NCI-H2196 (cell line): Measurements from ENCODE around the gene ZNF664.

Experiments
- DNase-seq: peaks from one replicate; lab custom pipeline; 2025; ENCODE audit not compliant: unreplicated experiment; lab: John Stamatoyannopoulos, UW

Gene ZNF664

DNA sequence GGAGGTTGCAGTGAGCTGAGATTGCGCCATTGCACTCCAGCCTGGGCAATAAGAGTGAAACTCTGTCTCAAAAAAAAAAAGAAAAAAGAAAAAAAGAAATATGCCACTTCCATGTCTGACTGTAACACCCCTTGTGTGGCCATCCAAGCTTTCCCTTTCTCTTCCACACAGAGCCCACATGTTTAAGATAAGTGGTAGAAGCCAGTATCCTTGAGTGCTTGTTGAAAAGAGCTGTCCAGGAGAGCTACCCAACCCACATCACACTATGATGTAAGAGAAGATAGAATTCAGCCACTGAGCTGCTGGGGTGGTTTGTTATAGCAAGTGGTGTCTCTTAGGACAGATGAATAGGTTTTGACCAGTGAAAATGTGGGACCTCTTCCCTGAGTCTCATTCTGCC is 82.1 kb downstream of the ZNF664 start:
- DNase-seq = no peak

DNA sequence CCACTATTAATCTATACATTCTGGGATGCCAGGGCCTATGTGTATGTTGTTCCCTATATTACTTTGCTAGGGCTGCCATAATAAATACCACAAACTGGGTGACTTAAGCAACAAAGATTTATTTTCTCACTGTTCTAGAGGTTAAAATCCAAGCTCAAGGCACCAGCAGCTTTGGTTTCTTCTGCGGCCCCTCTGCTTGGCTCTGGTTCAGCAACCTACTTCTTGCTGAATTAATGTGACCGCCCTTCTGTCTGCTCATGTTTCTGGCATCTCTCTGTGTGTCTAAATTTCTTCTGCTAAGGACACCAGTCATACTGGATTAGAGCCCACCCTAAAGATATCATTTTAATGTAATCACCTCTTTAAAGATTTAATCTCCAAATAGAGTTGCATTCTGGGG is 84.7 kb downstream of the ZNF664 start:
- DNase-seq = no peak

DNA sequence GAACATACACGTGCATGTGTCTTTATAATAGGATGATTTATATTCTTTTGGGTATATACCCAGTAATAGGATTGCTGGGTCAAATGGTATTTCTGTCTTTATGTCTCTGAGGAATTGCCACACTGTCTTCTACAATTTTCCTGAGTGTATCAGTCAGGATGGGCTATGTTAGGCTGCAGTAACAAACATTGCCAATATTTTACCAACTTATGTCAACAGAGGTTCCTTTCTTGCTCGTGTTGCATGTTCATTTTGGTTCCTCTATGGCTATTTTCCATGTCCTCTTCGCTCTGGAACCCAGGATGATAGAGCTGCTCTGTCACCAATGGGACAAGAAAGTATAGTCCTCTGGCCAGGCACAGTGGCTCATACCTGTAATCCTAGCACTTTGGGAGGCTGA is 86.7 kb downstream of the ZNF664 start:
- DNase-seq = no peak
